Motor neuron (in vitro differentiated cells): Measurements from ENCODE around the gene SLC25A20. TPM values are rescaled to one million over a fixed set of nuclear protein-coding genes. Genes with fewer than 3 reads are reported as not detected.

Experiments used
- ATAC-seq, 8 experiments: fragments of 200-7000 bp; cut with Tn5 transposase; replicated peaks in 6 of 8; 2 replicates each; pipeline ENCODE4 v1.8.0; 2021; ENCODE audit warnings: mild to moderate bottlenecking in 8 of 8, moderate library complexity in 8 of 8
- H3K27ac ChIP-seq, 2 donors: fragments of 250-450 bp; sonication (Bioruptor Pico); 2 replicates each; pipeline ENCODE4 v1.9.0; 2021; ENCODE audit warnings: antibody characterized with exemption in 2 of 2, mild to moderate bottlenecking in 2 of 2, moderate library complexity in 1 of 2
- H3K4me1 ChIP-seq, 2 donors: fragments of 250-450 bp; sonication (Bioruptor Pico); replicated peaks in 1 of 2; 2 replicates each; pipeline ENCODE4 v1.6.1; 2021; ENCODE audit warnings: antibody characterized with exemption in 2 of 2, mild to moderate bottlenecking in 2 of 2, moderate library complexity in 1 of 2
- H3K4me3 ChIP-seq, 5 donors: fragments of 250-450 bp; sonication (Bioruptor Pico); 2 replicates each; pipeline ENCODE4 v1.9.0; 2021; ENCODE audit warnings: antibody characterized with exemption in 5 of 5, mild to moderate bottlenecking in 5 of 5, moderate library complexity in 4 of 5
- WGBS, 10 experiments: fragments of 450-650 bp; shearing (Covaris generic); methylation state at CpG; one replicate each; pipeline ENCODE4 v1.0.0; 2022; 5-methylcytosine and 5-hydroxymethylcytosine counted together
- in situ Hi-C, 9 experiments: fragments of 400-800 bp; cut with MboI; loops; one replicate each; pipeline ENCODE4 v1.15.0; 2021; ENCODE audit warnings: low sequenced_read_pairs in 9 of 9, low pct_unique_long_range_greater_than_20kb in 2 of 9; ENCODE audit not compliant: unreplicated experiment in 9 of 9
- total RNA-seq, 8 experiments: library from RNA; unstranded; fragments of 300-600 nt; gene quantifications; 2 replicates each; pipeline versions ENCODE4 v1.2.3 to v1.2.4, GENCODE V29; 2022

The SLC25A20 gene
- total RNA-seq, 8 experiments from 2014 or later: 7.8 to 22.6 (median 17.9) TPM

DNA sequence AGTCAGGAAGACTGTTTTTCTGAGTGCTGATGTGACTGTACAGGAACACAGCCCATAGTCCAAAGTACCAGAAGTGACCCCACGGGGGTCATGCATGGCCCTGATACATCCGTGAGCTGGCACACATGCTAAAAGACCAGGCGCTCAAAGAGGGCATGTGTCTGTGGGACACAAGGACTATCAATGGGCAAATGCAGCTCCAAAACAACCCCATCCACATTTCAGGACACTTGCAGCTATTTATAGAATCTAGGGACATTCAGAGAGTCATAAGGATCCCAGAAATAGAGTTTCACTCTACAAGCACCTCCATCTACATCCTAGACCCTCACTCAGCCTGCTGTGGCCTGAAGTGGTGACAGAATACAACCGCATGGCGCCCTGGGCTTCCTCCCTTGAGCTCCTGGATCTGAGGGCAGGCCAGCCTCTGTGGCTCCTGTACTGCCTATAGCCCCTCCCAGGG, 17.0 kb downstream of the SLC25A20 start:
- ATAC-seq: no peak
- H3K4me1 ChIP-seq: no peaks in the 10 kb centered on the region
- no peak overlapping the region for H3K4me3 ChIP-seq
- in situ Hi-C loops: no loop called here
- H3K27ac ChIP-seq: no peak overlapping the region
- whole genome bisulfite sequencing, 10 experiments: 67 to 100% (median 100%) methylated on average over 1 to 2 of the region's 5 CpGs; no CpG with 5 or more reads in 5 of the 10 experiments

DNA sequence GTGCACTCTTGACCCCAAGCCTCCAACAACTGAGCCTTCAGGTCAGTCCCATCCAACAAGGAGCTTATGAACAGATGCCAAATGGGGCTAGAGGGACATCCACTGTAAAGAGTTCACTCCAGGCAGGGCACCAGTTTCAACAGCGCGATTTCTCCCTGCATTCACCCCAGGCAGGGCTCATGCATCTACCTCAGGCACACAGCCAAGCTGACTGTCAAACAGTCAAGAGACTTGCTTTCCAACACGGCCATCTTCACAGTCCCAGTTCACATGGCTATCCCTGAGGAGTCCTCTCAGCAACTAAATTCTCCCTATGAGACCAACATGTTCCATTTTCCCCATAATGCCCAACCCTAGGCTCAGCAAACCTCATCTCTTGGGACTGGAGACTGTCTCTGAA, 17.7 kb downstream of the SLC25A20 start:
- no peak overlapping the region for H3K27ac ChIP-seq
- no peak overlapping the region for H3K4me3 ChIP-seq
- in situ Hi-C loops: no loop called here
- H3K4me1 ChIP-seq: no peaks in the 10 kb centered on the region
- ATAC-seq: no peak
- WGBS, 10 experiments: 89 to 100% (median 100%) methylated on average over 2 to 3 of the region's 3 CpGs; no CpG with 5 or more reads in 5 of the 10 experiments

DNA sequence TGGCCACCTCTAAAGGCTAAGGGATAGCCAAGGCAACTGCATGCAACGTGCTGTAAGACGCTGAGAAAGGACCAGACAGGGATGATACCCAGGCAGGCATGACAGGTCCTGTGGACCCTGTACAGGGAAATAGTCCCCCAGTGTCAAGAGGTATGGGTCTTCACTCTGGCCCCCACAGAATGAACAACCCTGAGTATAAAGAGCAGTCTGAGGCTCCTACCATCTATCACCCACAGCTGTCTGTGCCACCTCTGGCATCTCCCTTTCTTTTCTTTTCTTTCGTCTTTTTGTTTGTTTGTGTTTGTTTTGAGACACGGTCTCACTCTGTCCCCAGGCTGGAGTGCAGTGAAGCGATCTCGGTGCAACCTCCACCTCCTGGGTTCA, 18.7 kb downstream of the SLC25A20 start:
- no peak for ATAC-seq
- WGBS, 10 experiments: 0 to 100% (median 75%) methylated on average over 2 to 6 of the region's 6 CpGs; no CpG with 5 or more reads in 1 of the 10 experiments
- in situ Hi-C loops: no loop called here
- Histone ChIP-seq H3K27ac (no peak overlapping the region), H3K4me3 (no peak overlapping the region), H3K4me1 (no peaks in the 10 kb centered on the region)

DNA sequence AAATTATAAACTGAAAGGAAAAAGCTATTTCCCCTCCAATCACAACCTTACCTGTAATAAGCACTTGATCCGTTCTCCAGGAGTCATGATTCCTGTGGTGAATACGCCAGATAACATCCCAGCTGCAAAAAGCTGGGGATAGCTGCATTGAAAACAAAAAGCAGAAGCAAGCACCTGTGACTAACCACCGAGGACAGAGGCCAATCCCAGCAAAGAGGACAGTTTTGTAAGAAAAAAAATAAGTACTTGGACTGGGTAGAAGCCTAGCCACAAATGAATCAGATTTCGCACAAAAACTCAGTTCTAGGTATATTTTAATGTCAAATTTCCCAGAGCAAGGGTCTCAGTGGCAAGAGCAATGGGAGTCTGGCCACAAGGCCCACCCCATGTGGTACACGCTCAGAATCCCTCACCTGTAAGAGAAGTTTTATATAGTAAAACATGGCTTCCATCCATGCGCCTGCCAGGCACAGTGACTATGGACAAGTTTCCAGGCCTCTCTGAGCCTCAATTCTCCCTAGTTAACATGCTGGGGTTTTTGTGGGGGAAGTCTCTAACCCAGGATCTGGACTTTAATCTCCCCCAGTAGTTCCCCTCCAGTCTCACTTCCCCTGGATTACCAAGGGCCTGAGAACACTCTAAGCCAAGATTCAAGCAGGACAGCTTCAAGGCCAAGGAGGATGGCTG, 19.2 kb downstream of the SLC25A20 start:
- no peak for ATAC-seq
- Histone ChIP-seq H3K4me3 (no peak overlapping the region), H3K4me1 (no peaks in the 10 kb centered on the region), H3K27ac (no peak overlapping the region)
- 69 to 100% (median 90%) methylated on average over 1 to 4 of the region's 6 CpGs; no CpG with 5 or more reads in 1 of the 10 experiments for WGBS, 10 experiments
- in situ Hi-C loops: no loop called here

DNA sequence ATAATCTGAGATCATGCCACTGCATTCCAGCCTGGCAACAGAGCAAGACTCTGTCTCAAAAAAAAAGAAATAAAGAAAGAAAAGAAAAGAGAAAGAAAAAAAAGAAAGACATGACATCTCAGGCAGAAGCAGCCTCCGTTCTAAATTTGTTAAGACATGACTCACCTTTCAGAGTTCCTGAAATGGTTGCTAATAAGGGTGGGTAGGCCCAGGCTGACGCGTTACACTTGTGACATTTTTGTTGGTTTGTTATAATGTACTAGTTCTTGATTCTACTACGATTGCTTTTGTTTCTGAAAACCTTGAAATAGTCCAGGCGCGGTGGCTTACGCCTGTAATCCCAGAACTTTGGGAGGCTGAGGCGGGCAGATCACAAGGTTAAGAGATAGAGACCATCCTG, 21.0 kb downstream of the SLC25A20 start:
- no peak for ATAC-seq
- in situ Hi-C loops: no loop called here
- Histone ChIP-seq H3K27ac (no peak overlapping the region), H3K4me1 (no peaks in the 10 kb centered on the region), H3K4me3 (no peak overlapping the region)
- WGBS, 10 experiments: 38 to 96% (median 89%) methylated on average over 1 to 8 of the region's 8 CpGs; no CpG with 5 or more reads in 3 of the 10 experiments

DNA sequence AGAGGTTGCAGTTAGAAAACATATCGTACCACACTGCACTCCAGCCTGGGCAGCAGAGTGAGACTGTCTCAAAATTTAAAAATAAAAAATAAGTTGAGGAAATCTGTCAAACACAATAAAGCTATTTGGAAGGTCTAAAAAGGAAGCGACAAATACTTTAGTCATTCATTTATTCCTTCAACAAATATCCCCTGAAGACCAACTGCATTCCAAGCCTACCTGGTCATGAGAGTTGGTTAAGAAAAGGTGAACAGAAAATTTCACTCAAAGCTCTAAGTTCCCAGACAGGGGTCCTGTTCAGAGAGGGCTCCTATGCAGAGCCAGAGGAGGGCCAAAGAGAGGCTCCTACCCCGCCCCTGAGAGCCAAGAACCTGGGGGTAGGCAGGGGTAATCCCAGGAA, 35.6 kb downstream of the SLC25A20 start:
- WGBS, 10 experiments: 63 to 100% (median 100%) methylated on average over 1 to 3 of the region's 3 CpGs; no CpG with 5 or more reads in 3 of the 10 experiments
- H3K27ac ChIP-seq: no peak overlapping the region
- no peak overlapping the region for H3K4me3 ChIP-seq
- no peak for ATAC-seq
- in situ Hi-C loops: no loop called here
- no peaks in the 10 kb centered on the region for H3K4me1 ChIP-seq

DNA sequence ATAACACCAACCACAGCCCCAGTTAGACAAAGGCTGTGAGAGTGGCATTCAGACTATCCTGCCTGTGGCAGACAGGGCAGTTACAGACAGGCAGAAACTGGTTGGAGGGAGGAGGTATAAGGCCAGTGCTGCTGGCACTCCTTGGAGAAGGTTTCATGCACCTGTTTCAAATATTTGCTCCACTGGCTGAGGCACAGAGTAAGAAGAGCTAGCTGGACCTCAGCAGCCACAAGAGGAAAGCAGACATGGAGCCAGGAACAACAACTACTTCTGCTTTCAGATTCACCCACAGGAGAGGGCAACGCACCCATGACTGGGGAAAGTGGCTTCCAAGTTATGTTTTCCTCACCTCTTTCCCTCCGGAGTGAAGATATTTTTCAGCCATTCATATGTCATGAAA, 39.5 kb downstream of the SLC25A20 start:
- whole genome bisulfite sequencing, 10 experiments: 40 to 100% (median 86%) methylated on average over 1 of the region's 2 CpGs; no CpG with 5 or more reads in 5 of the 10 experiments
- ATAC-seq: no peak

DNA sequence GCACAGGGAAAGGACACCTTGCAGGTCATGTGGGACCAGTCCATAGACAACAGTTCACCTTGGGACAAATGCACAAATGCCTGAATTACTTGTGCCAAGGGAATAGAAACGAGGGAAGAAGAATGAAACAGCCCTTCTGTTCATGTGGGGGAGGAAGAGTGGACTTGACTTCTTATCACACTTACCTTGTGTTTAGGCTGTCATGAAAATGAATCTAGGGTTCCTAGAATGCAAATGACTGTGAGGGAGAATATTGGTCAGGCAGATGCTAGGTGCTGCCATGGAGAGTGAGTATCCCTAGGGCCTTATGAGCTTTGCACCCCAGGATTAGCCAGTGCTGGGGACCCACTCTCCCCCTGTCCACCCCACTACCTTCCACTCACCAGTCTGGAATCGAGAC, 40.0 kb downstream of the SLC25A20 start:
- no peaks in the 10 kb centered on the region for H3K4me1 ChIP-seq
- in situ Hi-C loops: no loop called here
- no peak for ATAC-seq
- WGBS, 10 experiments: 40 to 100% (median 59%) methylated on average over 1 to 2 of the region's 2 CpGs; no CpG with 5 or more reads in 4 of the 10 experiments
- no peak overlapping the region for H3K4me3 ChIP-seq
- no peak overlapping the region for H3K27ac ChIP-seq

More for the DNA sequence above, 39.5 kb downstream of the SLC25A20 start:
- no peak overlapping the region for H3K4me3 ChIP-seq
- no peaks in the 10 kb centered on the region for H3K4me1 ChIP-seq
- in situ Hi-C loops: no loop called here
- no peak overlapping the region for H3K27ac ChIP-seq

DNA sequence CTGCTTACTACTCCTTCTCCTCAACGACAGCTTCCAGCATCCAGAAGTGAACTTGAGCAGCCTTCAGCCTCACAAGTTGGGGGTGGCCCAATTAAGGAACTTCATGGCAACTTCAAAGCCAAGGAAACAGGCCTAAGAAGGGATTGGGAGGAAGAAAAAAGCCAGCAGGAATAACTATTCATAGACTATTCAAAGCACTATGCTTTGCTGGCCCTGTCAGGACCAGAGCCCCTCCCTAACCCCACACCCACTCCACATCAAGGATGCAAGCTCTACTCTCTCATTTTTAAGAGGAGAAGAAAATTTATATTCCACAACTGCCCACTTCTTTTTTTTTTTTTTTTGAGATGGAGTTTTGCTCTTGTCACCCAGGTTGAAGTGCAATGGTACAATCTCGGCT, 41.0 kb downstream of the SLC25A20 start:
- ATAC-seq: peak in 3 of 8 experiments; percentile 82 to 97 (median 93)
- no peak overlapping the region for H3K4me3 ChIP-seq
- 24 to 100% (median 60%) methylated on average over 1 to 2 of the region's 2 CpGs; no CpG with 5 or more reads in 1 of the 10 experiments for WGBS, 10 experiments
- no peak overlapping the region for H3K27ac ChIP-seq
- in situ Hi-C loops: no loop called here
- no peaks in the 10 kb centered on the region for H3K4me1 ChIP-seq

DNA sequence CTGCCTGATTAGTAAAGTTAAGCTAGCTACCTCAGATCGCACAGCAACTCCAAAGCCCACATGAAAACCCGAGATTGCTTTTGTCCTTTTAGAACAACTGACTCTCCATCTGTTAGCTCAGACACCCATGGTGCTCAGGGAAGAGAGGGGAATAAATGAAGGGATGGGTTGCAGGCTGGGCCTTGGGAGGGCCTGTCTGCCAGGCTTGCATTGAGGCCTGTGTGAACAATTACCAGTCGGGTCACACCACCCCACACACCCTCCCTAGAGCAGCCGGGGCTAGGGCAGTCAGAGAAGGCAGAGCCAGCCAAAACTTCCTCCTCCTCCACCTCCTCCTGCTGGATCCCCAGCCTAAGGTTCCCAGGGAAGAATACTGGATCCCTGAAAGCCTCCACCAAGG, 42.2 kb downstream of the SLC25A20 start:
- in situ Hi-C loops: no loop called here
- Histone ChIP-seq H3K27ac (no peak overlapping the region), H3K4me3 (no peak overlapping the region), H3K4me1 (peaks cover 6 to 7% of the 10 kb centered on the region in 2 donors)
- ATAC-seq: peak in 7 of 8 experiments; percentile 34 to 88 (median 65)
- WGBS, 10 experiments: 0 to 43% (median 33%) methylated on average over 1 to 4 of the region's 4 CpGs; no CpG with 5 or more reads in 4 of the 10 experiments

DNA sequence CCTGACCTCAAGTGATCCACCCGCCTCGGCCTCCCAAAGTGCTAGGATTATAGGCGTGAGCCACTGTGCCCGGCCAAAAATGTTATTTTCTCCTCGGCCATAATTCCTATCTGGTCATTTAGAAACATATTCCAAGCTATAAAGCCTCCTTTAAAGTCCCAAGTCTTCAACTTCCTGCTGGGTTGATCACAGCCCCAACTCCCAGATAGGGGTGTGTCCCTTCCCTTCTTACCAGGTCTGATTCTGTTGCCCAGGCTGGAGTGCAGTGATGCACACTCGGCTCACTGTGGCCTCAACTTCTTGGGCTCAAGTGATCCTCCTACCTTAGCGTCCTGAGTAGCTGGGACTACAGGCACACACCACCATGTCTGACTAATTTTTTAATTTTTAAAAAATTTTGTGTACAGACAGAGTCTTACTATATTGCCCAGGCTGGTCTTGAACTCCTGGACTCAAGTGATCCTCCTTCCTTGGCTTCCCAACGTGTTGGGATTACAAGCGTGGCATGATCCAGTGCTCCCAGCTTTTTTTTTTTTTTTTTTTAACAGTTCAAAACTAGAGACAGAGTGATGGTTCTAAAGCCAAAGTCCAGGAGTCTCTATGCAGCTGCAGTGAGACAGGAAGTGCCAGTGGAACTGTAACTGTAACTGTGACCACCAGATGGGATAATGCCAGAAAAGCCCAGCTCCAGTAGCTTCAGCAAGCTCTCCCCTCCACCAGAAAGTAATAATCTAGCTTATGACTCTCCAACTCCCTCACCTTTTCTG, 42.8 kb downstream of the SLC25A20 start:
- H3K4me3 ChIP-seq: no peak overlapping the region
- H3K27ac ChIP-seq: no peak overlapping the region
- peaks cover 11% of the 10 kb centered on the region in 2 donors for H3K4me1 ChIP-seq
- peak in 1 of 8 experiments; percentile 9 for ATAC-seq
- in situ Hi-C loops: no loop called here
- 57 to 100% (median 87%) methylated on average over 2 to 9 of the region's 9 CpGs; no CpG with 5 or more reads in 2 of the 10 experiments for WGBS, 10 experiments

DNA sequence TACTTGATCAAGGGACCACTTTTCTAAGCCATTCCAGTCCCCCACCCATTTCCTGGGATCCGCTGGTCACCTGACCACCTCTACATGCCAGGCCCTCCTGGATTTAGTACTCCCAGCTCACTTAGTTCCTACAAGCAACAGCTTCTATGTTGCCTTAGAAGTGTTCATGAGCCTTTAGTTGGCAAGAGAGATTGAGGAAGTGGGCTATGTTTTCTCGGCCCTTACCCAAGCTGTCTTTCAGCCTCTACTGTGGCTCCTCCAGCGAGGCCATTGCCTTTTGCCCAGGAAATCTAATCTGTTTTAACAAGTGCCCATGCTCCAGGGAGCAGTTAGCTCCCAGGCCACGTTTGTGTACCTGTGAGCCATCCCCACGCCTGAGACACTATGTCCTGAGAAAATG, 46.5 kb downstream of the SLC25A20 start:
- Histone ChIP-seq H3K4me1 (peaks cover 12 to 13% of the 10 kb centered on the region in 2 donors), H3K4me3 (no peak overlapping the region), H3K27ac (no peak overlapping the region)
- WGBS, 10 experiments: 40 to 90% (median 60%) methylated on average over 1 to 2 of the region's 5 CpGs; no CpG with 5 or more reads in 5 of the 10 experiments
- ATAC-seq: no peak
- in situ Hi-C loops: no loop called here

DNA sequence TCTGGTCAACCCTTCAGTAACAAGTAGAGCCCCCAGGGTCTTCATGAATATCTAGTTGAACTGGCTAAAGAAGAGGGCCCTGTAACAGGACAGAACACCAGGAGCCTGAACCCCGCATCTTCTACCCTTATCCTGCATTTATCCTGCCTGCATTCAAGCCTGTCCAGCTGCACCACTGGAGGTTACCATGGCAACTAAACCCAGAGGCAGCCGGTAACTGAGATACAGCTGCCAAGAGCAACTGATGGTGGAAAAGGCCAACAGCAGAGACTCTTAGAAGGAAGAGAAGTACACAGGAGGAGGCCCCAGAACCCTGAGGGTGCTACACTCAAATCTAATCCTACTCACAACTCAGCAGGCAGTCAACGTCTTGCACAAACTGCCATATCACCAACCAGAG, 47.3 kb downstream of the SLC25A20 start:
- WGBS, 10 experiments: 0 to 50% (median 33%) methylated on average over 1 to 2 of the region's 3 CpGs; no CpG with 5 or more reads in 6 of the 10 experiments
- peak in 5 of 8 experiments; percentile 42 to 59 (median 46) for ATAC-seq
- in situ Hi-C loops: no loop called here
- Histone ChIP-seq H3K4me1 (peaks cover 14 to 15% of the 10 kb centered on the region in 2 donors), H3K4me3 (no peak overlapping the region), H3K27ac (peak overlapping the region; percentile 56 to 75)
